HG02884 (cell line): ENCODE measurements around the gene HIF3A.

Source experiments
- ATAC-seq: cut with Tn5 transposase; IDR thresholded peaks from one replicate; pipeline ENCODE4 v1.9.1; 2021; ENCODE audit warnings: mild to moderate bottlenecking, moderate library complexity; ENCODE audit not compliant: unreplicated experiment

The HIF3A gene

DNA sequence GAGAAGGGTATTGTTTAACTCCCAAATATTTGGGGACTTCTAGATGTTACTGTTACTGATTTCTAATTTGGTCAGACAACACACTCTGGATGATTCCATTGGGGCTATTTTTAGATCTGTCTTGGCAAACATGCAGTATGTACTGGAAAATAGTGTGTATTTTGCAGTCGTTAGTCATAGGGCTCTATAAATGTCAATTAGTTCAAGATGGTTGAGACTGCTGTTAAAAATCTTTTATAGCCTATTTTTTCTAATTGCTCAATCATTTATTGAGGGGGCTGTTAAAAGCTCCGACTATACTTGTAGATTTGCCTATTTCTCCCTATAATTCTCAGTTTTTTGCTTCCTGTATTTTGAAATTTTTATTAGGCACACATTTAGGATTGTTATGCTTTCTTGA, 81.4 kb downstream of the HIF3A start:
- no peak for ATAC-seq

DNA sequence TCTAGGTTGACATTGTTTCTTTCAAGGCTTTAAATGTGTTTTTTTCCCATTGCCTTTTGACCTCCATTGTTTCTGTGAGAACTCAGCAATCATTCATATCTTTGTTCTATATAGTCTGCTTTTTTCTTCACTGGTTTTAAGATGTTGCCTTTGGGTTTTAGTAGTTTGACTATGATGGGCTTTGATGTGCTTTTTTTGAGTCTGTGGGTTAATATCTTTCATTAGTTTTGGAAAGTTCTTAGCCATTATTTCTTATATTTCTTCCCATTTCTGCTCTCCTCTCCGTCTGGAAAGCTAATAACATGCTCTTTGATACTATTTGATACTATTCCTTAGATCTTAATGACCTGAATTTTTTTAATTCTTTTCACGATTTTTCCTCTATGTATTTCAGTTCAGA, 83.8 kb downstream of the HIF3A start:
- no peak for ATAC-seq

DNA sequence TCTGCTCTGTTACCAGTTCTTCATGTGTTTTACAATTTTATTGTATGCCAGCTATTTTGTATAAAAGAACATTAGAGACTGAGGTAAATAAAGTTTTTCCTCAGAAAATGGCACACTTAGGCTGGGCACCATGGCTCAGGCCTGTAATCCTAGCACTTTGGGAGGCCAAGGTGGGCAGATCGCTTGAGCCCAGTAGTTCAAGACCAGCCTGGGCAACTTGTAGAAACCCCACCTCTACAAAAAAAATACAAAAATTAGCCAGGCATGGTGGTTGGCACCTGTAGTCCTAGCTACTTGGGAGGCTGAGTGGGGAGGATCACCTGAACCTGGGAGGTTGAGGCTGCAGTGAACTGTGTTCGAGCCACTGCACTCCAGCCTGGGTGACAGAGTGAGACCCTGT, 84.5 kb downstream of the HIF3A start:
- ATAC-seq, result no peak

DNA sequence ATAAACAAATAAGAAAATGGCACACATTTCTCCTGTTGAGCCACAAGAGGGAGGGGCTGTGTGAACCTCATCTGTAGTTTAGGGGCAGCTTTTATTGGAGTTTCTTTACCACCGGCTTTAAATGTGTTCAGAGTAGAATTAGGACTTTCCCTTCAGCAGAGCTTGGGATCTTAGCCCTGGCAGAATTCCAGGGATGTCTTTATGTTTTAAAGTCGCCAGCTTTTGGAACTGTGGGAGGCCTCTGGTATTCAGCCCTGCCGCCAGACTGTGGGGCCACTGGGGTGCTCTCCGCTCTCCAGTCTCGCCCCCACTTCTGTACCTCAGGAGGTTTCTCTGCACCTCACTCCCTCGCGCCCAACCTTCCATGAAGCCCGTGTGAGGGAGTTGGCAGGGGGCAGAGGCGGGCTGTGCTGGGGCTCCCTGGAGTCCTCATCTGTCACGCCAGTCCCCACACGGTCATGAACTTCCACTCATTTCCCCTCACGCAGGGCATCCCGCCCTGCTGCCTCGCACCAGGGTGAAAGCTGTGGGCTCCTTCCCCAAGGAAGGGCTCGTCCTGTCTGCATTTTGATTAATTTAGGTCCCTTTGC, 85.0 kb downstream of the HIF3A start:
- no peak for ATAC-seq

DNA sequence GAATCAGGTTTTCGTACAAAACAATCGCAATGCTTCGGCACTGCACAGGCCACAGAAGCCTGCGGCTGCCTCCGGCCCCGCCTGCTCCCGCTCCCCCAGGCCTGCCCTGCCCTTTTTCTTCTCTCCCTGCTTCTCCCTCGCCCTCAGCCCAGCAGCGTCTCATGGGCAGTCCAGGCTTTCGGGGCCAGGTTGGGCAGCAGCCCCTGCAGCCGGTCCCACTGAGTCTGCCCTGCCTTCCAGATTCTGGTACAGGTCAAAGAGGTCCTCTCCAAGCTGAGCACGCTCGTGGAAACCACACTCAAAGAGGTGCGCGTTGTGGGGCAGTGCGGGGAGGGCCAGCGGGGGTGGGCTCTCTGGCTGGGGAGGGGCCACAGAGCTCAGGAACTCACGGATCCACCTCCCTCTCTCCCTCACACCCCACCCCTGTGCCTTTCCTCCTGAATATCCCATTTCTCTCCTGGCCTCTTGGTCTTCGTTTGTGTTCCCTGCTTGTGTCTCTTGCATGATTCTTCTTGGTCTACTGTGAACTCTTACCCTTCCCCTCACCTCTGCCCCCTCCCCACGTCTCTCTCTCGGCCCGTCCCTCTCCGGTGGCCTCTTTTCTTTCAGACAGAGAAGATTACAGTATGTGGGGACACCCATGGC, 86.5 kb downstream of the HIF3A start:
- no peak for ATAC-seq

DNA sequence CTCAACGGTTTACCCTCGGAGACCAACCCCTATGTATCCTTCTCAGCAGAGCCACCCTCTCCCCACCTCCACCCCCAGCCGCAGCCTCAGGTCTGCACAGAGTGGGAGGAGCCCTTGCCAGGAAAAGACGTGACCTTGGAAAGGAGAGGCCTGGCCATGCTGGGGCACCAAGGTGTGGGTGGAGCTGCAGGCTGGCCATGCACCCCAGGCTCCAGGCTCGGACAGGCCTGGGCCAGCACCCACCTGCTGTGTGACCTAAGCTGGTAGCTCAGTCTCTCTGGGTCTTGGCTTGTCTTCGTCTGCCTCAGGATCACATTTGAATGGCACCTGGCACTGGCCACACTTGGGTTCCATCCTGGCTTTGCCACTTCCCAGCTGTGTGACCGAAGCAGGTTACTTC, 87.0 kb downstream of the HIF3A start:
- ATAC-seq, result no peak

DNA sequence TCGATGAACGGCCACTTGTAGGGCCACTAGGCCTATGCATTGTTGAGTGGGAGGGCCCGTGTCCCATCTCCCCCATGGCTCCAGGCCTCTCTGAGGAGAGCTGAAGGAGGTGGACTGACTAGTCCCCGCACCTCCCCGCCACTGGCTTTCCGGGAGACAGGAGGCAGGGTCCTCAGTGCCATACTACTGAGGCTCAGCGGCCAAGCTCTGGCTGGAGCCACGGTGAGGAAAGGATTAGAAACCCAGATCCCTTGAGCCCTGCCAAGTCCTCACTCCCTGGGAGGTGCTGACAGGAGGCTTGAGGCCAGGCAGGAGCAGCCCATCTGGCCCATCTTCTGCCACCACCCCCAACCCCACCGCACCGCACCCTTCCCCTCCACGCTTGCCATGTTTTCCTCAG, 87.6 kb downstream of the HIF3A start:
- ATAC-seq, result no peak

DNA sequence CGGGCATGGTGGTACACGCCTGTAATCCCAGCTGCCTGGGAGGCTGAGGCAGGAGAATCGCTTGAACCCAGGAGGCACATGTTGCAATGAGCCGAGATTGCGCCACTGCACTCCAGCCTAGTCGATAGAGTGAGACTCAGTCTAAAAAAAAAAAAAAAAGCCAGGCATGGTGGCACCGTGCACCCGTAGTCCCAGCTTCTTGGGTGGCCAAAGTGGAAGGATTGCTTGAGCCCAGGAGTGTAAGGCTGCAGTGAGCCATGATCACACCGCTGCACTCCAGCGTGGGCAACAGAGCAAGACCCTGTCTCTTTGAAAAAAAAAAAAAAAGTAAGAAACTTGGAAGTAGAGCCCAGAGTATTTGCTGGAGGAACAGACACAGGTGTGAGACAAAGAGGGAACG, 88.8 kb downstream of the HIF3A start:
- ATAC-seq, result no peak

DNA sequence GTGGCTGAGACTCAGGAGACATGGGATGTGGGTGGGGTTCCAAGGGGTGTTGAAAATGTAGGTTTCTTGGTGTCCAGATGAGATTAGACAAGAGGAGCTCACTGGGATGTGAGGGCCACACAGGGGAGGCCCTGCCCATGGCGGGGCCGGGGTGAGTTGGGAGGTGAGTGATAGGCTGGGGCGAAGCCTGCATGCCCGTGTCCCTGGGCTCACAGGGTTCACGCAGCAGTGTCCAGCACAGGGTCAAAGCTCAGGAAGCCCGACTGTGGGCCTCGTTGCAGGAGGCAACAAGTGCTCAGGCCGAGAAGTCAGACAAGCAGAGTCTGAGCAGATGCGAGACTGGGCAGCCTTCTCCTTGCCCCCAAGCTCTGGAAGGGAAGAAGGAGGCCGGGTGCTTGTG, 89.3 kb downstream of the HIF3A start:
- no peak for ATAC-seq

DNA sequence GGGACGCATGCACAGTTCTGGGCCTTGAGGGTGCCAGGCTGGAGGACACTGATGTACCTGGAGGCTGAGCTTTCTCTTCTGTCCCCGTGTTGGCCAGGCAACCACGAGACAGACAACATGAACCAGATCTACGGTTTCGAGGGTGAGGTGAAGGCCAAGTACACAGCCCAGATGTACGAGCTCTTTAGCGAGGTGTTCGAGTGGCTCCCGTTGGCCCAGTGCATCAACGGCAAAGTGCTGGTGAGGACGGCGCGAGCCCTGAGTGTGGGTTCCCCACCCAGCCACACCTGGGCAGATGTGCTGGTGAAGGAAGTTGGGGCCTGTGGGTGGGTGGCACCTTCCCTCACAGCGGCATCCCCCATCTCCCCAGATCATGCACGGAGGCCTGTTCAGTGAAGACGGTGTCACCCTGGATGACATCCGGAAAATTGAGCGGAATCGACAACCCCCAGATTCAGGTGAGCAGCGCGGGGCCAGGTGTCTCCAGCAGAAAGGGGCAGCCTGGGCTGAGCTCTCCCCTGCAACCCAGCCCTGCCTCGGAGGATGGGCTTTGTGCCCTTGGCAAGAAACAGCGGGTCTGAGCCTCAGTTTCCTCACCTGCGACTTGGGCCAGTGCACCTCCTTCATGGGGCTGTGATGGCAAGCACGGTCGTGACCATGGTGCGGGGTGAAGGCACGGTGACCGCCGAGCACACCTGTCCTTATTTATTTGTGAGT, 90.3 kb downstream of the HIF3A start:
- ATAC-seq, result no peak

DNA sequence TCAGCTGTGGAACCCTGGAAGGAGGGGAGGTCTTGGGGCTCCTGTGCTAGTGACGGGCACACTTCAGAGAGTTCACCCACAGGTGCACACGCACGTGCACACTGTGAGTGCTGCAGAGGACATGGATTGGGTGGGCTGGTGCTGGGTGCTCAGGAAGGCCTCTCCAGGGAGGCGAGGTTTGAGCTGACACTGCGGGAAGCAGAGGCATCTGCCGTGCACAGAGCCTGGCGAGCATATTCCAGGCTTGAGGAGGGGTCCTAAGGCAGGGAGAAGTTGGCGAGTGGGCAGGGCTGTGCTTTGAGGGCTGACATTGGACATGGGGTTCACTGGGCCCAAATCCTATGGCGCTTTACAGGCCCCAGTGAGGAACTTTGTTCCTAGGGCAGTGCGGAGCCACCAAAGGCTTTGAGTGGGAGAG, 90.9 kb downstream of the HIF3A start:
- no peak for ATAC-seq

DNA sequence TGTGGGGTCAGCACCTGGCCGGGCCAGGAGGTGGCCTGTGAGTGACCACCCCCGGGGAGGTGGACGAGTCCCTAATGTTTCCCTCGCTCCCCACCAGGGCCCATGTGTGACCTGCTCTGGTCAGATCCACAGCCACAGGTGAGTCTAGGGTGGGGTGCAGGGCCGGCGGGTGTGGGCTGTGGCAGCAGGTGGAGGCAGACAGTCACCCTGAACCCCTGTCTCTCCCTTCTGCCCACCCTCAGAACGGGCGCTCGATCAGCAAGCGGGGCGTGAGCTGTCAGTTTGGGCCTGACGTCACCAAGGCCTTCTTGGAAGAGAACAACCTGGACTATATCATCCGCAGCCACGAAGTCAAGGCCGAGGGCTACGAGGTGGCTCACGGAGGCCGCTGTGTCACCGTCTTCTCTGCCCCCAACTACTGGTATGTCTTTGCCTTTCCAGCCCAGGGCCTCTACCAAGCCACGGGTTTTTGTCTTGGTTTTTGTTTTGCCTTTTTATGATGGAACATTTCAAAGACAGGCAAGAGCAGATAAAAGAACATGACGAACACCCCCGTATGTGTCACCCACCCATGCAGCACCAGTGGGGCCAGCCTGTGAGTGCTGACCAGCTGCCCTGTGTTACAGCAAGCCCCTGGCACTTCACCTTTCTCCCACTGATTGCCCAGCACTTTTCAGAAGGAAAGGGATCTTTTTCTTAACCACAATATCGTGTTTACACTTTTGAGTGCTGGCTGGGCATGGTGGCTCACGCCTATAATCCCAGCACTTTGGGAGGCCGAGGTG, 91.7 kb downstream of the HIF3A start:
- ATAC-seq, result no peak

DNA sequence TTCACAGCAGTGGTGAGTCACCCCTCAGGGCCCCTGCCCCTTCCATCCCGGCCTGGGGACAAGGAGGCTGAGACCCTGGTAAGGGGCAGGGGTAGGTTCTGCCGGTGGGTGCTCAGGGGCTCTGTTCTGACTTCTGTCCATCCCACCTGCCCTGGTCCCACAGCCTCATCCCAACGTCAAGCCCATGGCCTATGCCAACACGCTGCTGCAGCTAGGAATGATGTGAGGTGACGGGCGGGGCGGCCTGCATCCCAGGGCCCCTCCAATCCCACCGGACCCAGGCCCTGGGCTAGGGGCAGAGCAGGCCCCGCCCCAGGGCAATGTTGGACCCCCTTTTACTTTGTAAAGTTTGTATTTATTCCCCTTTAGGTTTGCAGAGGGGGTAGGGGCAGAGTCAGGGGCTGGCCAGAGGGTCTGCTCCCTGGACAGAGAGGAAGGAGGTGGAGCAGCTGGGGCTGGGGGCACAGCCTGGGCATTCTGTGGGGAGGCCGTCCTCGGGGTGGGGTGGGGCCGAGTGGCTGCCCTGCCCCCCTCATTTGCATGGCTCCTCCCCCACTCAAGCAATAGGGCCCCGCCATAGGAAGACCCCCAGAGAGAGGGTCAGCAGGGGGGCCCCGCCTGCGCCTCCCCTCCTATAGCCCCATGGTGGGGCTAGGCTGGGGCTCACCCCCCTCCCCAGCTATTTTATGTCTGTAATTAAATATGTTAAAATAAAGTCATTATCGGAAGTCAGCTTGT, 93.4 kb downstream of the HIF3A start:
- ATAC-seq, result no peak

DNA sequence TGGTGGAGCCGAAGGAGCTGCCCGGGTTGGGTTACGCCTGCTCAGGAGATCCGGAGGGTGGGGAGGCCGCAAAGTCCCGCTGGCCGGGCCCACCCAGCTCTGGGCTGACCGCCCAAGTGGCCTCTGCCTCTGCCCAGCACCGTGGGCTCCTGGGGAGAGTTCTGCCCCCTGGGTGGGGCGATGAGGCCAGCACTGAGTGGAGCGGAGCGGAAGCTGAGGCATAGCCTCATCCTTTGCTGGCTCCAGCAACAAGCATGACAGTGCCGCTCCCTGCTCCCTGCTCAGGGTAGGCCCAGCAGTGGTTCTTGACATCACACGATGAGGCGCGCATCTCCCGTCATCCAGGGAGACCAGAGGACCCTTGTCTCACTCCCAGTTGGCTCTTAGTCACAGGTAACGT, 94.0 kb downstream of the HIF3A start:
- ATAC-seq, result no peak

DNA sequence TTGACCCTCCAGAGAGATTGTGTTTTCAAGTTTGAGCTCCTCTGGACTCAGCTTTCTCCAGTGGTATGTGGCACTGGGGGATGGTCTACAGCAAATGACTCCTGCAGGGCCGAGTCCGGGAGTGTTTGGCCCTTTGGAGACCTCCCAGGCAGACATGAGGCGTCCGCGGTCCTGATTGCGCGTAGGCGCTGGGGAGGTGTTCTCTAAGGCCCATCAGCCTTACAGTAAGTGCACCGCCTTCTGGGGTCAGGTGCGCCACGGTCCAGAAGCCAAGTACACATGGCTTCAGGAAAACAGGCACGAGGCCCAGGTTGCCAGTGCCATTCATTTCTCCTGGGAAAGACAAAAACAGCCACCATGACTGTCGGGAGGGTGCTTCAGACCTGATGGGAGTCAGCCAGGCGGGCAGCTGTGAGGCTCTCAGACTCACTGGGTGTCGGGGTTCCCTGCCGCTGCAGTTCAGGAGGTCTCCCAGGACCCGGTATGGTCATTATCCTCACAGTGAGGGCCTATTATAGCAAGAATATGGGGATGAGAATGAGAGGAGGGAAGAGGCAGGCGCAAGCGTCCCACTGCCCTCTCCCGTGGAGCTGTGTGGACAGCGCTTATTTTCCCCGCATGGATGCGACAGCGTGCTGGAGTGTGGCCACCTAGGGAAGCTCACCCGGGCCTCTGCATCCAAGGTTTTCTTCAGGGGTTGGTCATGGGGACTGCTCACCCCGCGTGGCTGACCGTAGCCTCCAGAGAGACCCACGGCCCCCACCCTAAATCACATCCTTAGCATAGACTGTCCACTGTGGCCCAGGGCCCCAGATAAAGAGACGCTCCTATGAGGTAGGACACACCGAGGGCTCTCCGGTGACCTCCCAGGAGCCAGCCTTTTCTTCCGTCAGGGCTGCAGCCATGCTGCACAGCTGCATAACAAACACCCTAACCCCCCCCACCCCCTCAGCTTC, 94.7 kb downstream of the HIF3A start:
- no peak for ATAC-seq

DNA sequence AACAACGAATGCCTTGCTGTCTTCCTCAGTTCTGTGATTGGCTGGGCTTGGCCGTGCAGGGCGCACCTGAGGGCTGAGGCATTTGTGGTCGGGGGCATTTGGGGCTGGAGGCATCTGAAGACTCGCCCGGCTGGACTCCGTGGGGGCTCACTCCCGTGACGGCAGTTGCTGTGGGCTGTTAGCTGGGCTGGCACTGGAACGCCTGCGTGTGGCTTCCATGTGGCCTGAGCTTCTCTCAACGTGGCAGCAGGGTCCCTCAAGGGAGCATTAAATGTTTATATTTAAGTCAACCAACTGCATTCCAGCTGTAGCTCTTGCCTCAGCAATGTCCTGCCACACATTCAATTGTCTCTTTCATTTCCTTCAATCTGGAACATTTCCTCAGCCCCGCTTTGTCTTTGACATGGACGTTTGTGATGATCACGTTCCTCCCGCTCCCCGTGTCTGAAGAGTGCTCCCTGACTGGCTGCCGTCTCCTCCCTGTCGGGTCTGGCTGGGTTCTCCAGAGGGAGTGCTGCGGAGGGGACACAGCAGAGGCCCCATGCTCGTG, 95.5 kb downstream of the HIF3A start:
- no peak for ATAC-seq

DNA sequence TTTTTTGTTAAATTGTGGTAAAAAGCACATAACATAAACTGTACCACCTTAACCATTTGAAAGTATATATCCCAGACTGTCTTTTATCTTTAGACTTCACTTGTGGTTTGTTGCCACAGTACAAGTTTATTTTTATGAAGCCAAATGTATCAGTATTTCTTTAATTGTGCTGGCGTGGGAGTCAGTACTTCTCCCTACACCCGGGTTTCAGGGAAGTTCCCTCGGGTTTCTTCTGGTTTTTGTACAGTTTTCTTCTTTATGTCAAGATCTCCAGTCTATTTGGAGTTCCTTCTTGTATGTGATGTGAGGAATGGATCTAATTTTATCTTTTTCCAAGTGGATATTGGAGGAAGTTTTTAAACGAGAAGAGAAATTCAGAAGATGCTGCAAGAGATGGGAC, 96.0 kb downstream of the HIF3A start:
- no peak for ATAC-seq
